Right ventricle myocardium superior (tissue), 1 donor: ENCODE results near the gene NEDD4L. TPM values are rescaled to one million over a fixed set of nuclear protein-coding genes. Genes with fewer than 3 reads are reported as not detected.

Source experiments
- ATAC-seq: fragments of 200-7000 bp; cut with Tn5 transposase; one replicate; pipeline ENCODE4 v1.9.1; 2020; ENCODE audit warnings: mild to moderate bottlenecking; ENCODE audit not compliant: poor library complexity
- DNase-seq: peaks from one replicate; pipeline ENCODE4 v3.0.0-alpha.2; 2020
- intact Hi-C: fragments of 100-400 bp; cut with DNase I; formaldehyde crosslinking; loops from one replicate; pipeline ENCODE4 v1.11.2; 2022
- total RNA-seq: library from RNA; stranded (reverse); fragmentation: NEBNext Ultra II Directional; extraction: Animal tissue kit (Norgen Biotek cat#: 25700); gene quantifications from one replicate; pipeline ENCODE4 v1.2.1, GENCODE V29; 2021
- donor health status: DM: no; HTN: yes; CAD: no; lungs with severe emphysema.

The NEDD4L gene
- total RNA-seq, 1 donor from 2014 or later: 51.4 TPM

DNA sequence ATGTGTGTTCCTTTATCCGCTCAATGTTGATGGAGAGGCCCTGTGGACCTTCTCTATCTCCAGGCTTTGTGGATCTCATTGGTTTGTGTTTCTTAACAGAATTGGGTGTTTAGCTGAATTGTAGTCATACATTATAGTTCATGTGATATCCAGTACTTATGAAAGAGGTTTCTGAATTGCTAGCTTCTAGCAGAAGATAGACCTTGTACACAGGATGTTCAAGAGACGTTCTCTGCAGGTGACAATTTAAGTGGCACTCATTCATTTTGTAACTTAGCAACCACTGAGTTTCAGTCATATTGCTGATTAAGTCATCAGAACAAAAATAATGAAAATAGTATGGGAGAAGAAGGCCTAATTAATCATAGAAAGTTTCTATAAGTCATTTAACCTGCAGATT, 305.6 kb downstream of the NEDD4L start:
- DNase-seq: no peak
- no peak for ATAC-seq
- intact Hi-C loops: no loop called here

DNA sequence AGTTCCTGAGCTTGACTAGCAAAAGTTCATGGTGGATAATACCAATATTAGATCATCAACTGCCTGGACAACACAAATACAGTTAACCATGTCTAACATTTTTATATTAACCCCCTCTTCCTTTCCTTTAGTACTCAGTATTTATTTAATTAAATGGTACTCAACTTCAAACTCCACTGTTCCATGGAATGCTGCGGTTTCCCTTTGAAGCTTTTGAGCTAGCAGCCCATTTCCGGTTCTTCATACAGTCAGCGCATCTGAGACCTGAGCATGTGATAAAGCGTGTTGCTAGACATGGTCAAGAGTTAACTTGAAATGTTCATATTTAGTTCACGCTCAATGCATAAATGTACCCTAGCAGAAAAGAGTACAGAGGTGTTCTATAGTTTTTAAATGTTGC, 306.5 kb downstream of the NEDD4L start:
- intact Hi-C loops: no loop called here
- ATAC-seq (no peak), DNase-seq (no peak)

GRCh38 chr18:58351776-58352175, 307.8 kb downstream of the NEDD4L start:
- ATAC-seq (no peak), DNase-seq (no peak)
- intact Hi-C loops: no loop called here

DNA sequence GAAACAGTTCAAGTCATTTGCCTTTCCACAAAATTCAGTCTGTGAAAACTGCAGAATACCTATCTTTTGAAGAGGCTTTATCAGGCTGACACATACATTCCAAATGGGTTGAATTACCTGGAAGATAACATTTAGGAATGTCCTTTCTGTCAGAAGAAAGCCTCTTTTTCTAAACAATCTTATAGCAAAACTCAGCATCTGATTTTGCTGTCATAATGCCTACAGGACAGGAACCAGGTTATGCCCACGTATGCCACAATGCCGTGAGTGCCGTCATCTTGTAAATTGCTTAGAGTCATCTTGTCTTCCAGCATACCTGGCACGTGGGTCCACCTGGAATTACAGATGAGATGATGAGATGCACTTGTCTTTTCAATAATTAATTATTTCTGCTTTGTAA, 309.6 kb downstream of the NEDD4L start:
- ATAC-seq (no peak), DNase-seq (no peak)
- intact Hi-C loops: no loop called here

GRCh38 chr18:58354051-58354450, 310.0 kb downstream of the NEDD4L start:
- DNase-seq (no peak), ATAC-seq (no peak)
- intact Hi-C loops: no loop called here

- no peak for ATAC-seq
- intact Hi-C loops: no loop called here
- DNase-seq: no peak
These were observed 310.8 kb downstream of the NEDD4L start for GRCh38 chr18:58354791-58355190.

DNA sequence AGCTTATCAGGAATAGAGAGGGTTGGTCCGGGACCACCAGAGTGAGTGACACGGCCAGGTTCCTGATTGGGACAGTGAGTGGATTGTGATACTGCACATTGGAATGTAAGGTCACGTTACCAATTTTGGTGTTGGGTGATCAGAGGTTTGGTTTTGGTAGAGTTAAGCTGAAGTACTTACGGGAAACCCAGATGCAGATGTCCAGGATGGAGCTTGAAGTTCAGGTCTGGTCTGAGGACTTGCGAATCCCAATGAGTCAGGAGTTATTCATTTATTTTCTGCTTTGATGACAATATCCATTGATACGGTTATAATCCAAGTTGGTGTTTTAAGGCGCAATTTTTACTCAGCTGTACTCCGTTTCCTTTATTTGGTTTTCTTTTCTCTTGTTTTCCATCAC, 311.2 kb downstream of the NEDD4L start:
- intact Hi-C loops: no loop called here
- DNase-seq (no peak), ATAC-seq (no peak)

- no peak for DNase-seq
- intact Hi-C loops: no loop called here
- no peak for ATAC-seq
These were observed 315.2 kb downstream of the NEDD4L start for GRCh38 chr18:58359218-58359617.

- ATAC-seq: no peak
- intact Hi-C loops: no loop called here
- DNase-seq: no peak
These were observed 315.6 kb downstream of the NEDD4L start for GRCh38 chr18:58359620-58360019.

- intact Hi-C loops: no loop called here
- ATAC-seq (no peak), DNase-seq (no peak)
These were observed 316.3 kb downstream of the NEDD4L start for GRCh38 chr18:58360324-58360723.

- ATAC-seq (peak; percentile 41), DNase-seq (no peak)
- intact Hi-C loops: no loop called here
These were observed 317.2 kb downstream of the NEDD4L start for GRCh38 chr18:58361212-58361611.

- peak; percentile 73 for ATAC-seq
- intact Hi-C loops: no loop called here
- no peak for DNase-seq
These were observed 318.1 kb downstream of the NEDD4L start for GRCh38 chr18:58362027-58362575.

DNA sequence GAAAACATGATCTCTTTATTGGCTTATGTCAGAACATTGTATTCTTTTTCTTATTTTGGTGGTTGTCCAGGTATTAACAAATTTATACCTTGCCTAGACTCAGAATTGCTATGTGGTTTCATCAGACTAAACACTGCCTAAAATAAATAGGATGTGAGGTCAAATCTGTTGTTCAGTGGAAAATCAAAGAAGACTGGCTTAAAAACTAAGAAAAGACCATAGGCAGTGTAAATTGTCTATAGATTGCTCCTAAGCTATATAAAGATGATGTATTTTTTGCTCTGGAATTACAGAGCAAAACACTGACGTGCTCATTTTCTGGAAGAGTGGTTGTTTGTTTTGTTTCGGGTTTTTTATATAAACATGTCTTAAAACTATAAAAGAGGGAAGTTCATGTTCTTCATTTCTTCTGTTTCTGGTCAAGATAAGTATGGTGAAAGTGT, 318.8 kb downstream of the NEDD4L start:
- DNase-seq: no peak
- intact Hi-C loops: no loop called here
- no peak for ATAC-seq

DNA sequence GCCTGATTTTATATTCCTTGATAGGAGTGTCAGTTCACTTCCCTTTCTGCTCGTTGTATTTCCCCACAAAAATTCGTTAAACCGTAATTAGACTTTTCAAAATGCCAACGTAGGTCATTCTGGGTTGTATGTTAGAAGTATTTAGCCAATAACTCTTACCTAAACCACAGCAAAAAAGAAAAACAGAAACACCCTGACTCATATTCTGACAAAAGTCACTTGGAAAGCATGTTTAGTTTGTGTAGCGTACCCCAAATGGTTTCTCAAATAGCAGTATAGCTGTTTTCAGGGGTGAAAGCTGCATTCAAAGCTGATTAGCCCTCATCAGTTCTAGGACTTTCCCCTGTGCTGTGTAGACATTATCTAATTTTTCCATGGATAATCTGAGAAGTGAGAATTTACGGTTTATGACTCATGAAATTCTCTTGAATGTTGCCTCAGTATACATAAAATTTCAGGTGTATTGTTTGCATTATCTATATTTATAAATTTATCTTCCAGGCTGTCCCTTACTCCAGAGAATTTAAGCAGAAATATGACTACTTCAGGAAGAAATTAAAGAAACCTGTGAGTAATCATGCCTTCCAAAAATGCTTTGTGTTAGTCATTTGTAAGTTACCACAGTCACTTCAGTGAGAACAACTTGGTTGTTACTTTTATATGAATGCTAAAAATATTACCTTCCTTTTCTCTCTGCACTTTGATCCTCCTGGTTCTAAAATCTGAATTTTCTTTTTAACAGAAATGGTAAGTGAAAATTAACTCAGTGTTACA, 319.9 kb downstream of the NEDD4L start:
- intact Hi-C loops: no loop called here
- DNase-seq: no peak
- no peak for ATAC-seq

DNA sequence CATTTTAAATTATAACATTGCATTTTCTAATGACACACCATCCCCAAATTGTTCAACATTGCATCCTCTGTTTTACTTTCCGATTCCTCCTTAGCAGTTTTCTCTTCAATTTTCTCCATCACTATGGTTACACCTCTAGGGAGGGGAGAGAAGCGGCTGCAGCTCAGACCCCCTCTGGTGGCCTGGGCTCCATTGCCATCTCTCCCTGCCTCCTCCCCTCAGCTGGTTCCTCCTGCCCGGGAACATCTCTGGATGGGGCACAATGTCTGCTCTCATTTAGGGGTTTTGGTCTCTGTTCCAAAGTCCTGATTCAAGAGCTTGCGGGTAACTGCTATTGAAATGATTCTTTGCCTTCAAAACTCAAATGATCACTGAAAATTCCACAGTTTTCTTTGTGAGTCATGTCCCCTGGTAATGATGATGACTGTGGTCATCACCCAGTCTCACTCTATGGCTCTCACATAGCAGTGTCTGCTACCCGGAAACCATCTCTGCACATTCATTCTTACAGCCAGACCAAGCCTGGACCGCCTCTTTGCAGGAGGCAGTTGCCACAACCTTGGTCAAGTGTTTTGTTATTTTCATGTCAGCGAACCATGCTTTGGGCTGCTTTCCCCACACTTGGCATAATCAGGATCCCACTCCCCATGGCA, 321.0 kb downstream of the NEDD4L start:
- intact Hi-C loops: no loop called here
- ATAC-seq (no peak), DNase-seq (no peak)

GRCh38 chr18:58367425-58368140, 323.6 kb downstream of the NEDD4L start:
- ATAC-seq (no peak), DNase-seq (no peak)
- intact Hi-C loops: no loop called here

GRCh38 chr18:58369616-58370015, 325.6 kb downstream of the NEDD4L start:
- DNase-seq (no peak), ATAC-seq (no peak)
- intact Hi-C loops: no loop called here

GRCh38 chr18:58370038-58370580, 326.1 kb downstream of the NEDD4L start:
- DNase-seq (no peak), ATAC-seq (no peak)
- intact Hi-C loops: no loop called here

- DNase-seq (no peak), ATAC-seq (no peak)
- intact Hi-C loops: no loop called here
These were observed 326.6 kb downstream of the NEDD4L start for GRCh38 chr18:58370612-58371011.
